SK-N-SH treated with all-trans-retinoic acid at 6 μM for 48 hours (cell line): ENCODE results near the gene FTCDNL1.

Source experiments
- ARNTL ChIP-seq: fragments of 450-650 bp; formaldehyde crosslinking; IDR thresholded peaks from 2 replicates; pipeline ENCODE4 v1.5.0; 2020; ENCODE audit warnings: low read depth, mild to moderate bottlenecking, moderate library complexity, borderline replicate concordance
- CREB5 ChIP-seq: fragments of 250-450 bp; sonication (Bioruptor Pico); IDR thresholded peaks from 2 replicates; pipeline ENCODE4 v1.5.1; 2020; ENCODE audit warnings: low read depth, mild to moderate bottlenecking, moderate library complexity
- CSDC2 ChIP-seq: fragments of 250-450 bp; sonication (Bioruptor Pico); IDR thresholded peaks from 2 replicates; pipeline ENCODE4 v1.5.0; 2020; ENCODE audit warnings: mild to moderate bottlenecking, moderate library complexity
- PATZ1 ChIP-seq: fragments of 250-450 bp; sonication (Bioruptor Pico); IDR thresholded peaks from 2 replicates; pipeline ENCODE4 v1.8.0; 2020; ENCODE audit warnings: mild to moderate bottlenecking, moderate library complexity, borderline replicate concordance
- POU6F1 ChIP-seq: fragments of 250-450 bp; sonication (Bioruptor Pico); IDR thresholded peaks from 2 replicates; pipeline ENCODE4 v1.8.0; 2021; ENCODE audit warnings: low read depth, mild to moderate bottlenecking, moderate library complexity, borderline replicate concordance
- RARB ChIP-seq: fragments of 250-450 bp; sonication (Bioruptor Pico); IDR thresholded peaks from 2 replicates; pipeline ENCODE4 v1.8.0; 2021; ENCODE audit warnings: mild to moderate bottlenecking, moderate library complexity
- SNAI2 ChIP-seq: fragments of 250-450 bp; sonication (Bioruptor Pico); IDR thresholded peaks from 2 replicates; pipeline ENCODE4 v1.5.0; 2020; ENCODE audit warnings: mild to moderate bottlenecking, moderate library complexity
- TCF4 ChIP-seq: fragments of 250-450 bp; sonication (Bioruptor Pico); IDR thresholded peaks from 2 replicates; pipeline ENCODE4 v1.8.0; 2021; ENCODE audit warnings: mild to moderate bottlenecking, moderate library complexity, borderline replicate concordance
- ZC3H10 ChIP-seq: fragments of 250-450 bp; sonication (Bioruptor Pico); IDR thresholded peaks from 2 replicates; pipeline ENCODE4 v1.5.1; 2021; ENCODE audit warnings: mild to moderate bottlenecking, moderate library complexity
- ZFP3 ChIP-seq: fragments of 250-450 bp; sonication (Bioruptor Pico); IDR thresholded peaks from 2 replicates; pipeline ENCODE4 v1.5.0; 2020; ENCODE audit warnings: mild to moderate bottlenecking, moderate library complexity
- ZFP30 ChIP-seq: fragments of 450-650 bp; formaldehyde crosslinking; IDR thresholded peaks from 2 replicates; pipeline ENCODE4 v1.5.0; 2022; ENCODE audit warnings: mild to moderate bottlenecking, moderate library complexity
- ZNF565 ChIP-seq: fragments of 450-650 bp; formaldehyde crosslinking; conservative IDR thresholded peaks from 2 replicates; pipeline ENCODE4 v1.5.0; 2020; ENCODE audit warnings: low read depth, mild to moderate bottlenecking, moderate library complexity
- ZNF8 ChIP-seq: fragments of 450-650 bp; formaldehyde crosslinking; IDR thresholded peaks from 2 replicates; pipeline ENCODE4 v1.5.0; 2020; ENCODE audit warnings: mild to moderate bottlenecking, moderate library complexity

- TF ChIP-seq CSDC2 (CRISPR knock-in tag): no peak
- TF ChIP-seq ZNF8 (CRISPR knock-in tag): no peak
- TF ChIP-seq ZFP30: no peak
- TF ChIP-seq CREB5 (CRISPR knock-in tag): no peak
- no peak for TF ChIP-seq ZC3H10 (CRISPR knock-in tag)
- TF ChIP-seq ZNF565 (CRISPR knock-in tag): no peak
- no peak for TF ChIP-seq POU6F1 (CRISPR knock-in tag)
- TF ChIP-seq RARB (CRISPR knock-in tag): no peak
- no peak for TF ChIP-seq PATZ1 (CRISPR knock-in tag)
- no peak for TF ChIP-seq ZFP3 (CRISPR knock-in tag)
- TF ChIP-seq ARNTL (CRISPR knock-in tag): no peak
- no peak for TF ChIP-seq SNAI2 (CRISPR knock-in tag)
- no peak for TF ChIP-seq TCF4
Observed at GRCh38 chr2:199851883-199852282, 891 bp upstream of the FTCDNL1 start.
